HFFc6 (cell line): ENCODE results near the gene LRRN3. TPM values are rescaled to one million over a fixed set of nuclear protein-coding genes. Genes with fewer than 3 reads are reported as not detected.

Source experiments
- DNase-seq: peaks from one replicate; pipeline ENCODE4 v3.0.0-alpha.2; 2018
- H3K27ac Mint-ChIP-seq: 2 replicates; pipeline ENCODE4 v1.8.0; 2020; ENCODE audit warnings: mild to moderate bottlenecking, mixed read lengths
- H3K27me3 Mint-ChIP-seq: 2 replicates; pipeline ENCODE4 v1.8.0; 2021; ENCODE audit warnings: mild to moderate bottlenecking, moderate library complexity, mixed read lengths; ENCODE audit not compliant: insufficient read depth
- H3K36me3 Mint-ChIP-seq: 2 replicates; pipeline ENCODE4 v1.8.0; 2021; ENCODE audit warnings: low read depth, mixed read lengths
- H3K4me1 Mint-ChIP-seq: 2 replicates; pipeline ENCODE4 v1.8.0; 2020; ENCODE audit warnings: low read depth, mixed read lengths
- H3K4me3 Mint-ChIP-seq: 2 replicates; pipeline ENCODE4 v1.8.0; 2020; ENCODE audit warnings: mild to moderate bottlenecking, moderate library complexity, mixed read lengths
- H3K9me3 Mint-ChIP-seq: 2 replicates; pipeline ENCODE4 v1.8.0; 2020; ENCODE audit warnings: mild to moderate bottlenecking, mixed read lengths
- CTCF ChIP-seq: fragments of 200-600 bp; sonication (generic); IDR thresholded peaks from 2 replicates; pipeline ENCODE4 v1.5.0; 2021; ENCODE audit warnings: antibody characterized with exemption, mild to moderate bottlenecking
- total RNA-seq, 6 experiments: library from RNA; stranded (reverse); fragmentation: NEBNext Ultra II Directional; extraction: Animal tissue kit (Norgen Biotek cat#: 25700); gene quantifications; 2 replicates in 1 of 6; 3 replicates in 5 of 6; pipeline ENCODE4 v1.2.3, GENCODE V29; 2021

The LRRN3 gene
- total RNA-seq, 6 experiments from 2014 or later, result 13.7 to 42.0 (median 35.5) TPM

GRCh38 chr7:111104710-111105109 is 13.8 kb downstream of the LRRN3 start:
- no peaks in the 10 kb centered on the region for H3K9me3 Mint-ChIP-seq
- H3K4me3 Mint-ChIP-seq, result no peak overlapping the region
- H3K27me3 Mint-ChIP-seq, result no peaks in the 10 kb centered on the region
- peaks cover 23% of the 10 kb centered on the region for H3K4me1 Mint-ChIP-seq
- no peaks in the 10 kb centered on the region; the same call in 1 of the 2 replicates for H3K36me3 Mint-ChIP-seq
- H3K27ac Mint-ChIP-seq, result no peak overlapping the region
- no peak for TF ChIP-seq CTCF
- DNase-seq, result no peak

- no peaks in the 10 kb centered on the region for H3K27me3 Mint-ChIP-seq
- H3K36me3 Mint-ChIP-seq, result no peaks in the 10 kb centered on the region; the same call in 1 of the 2 replicates
- no peak overlapping the region for H3K27ac Mint-ChIP-seq
- no peak overlapping the region for H3K4me3 Mint-ChIP-seq
- TF ChIP-seq CTCF, result no peak
- no peaks in the 10 kb centered on the region for H3K9me3 Mint-ChIP-seq
- peaks cover 23% of the 10 kb centered on the region for H3K4me1 Mint-ChIP-seq
- no peak for DNase-seq
Observed at GRCh38 chr7:111105269-111105668, 14.3 kb downstream of the LRRN3 start.

- no peak for DNase-seq
- H3K4me1 Mint-ChIP-seq, result peaks cover 35% of the 10 kb centered on the region
- no peak overlapping the region for H3K4me3 Mint-ChIP-seq
Observed at GRCh38 chr7:111107579-111107978, 16.7 kb downstream of the LRRN3 start.

GRCh38 chr7:111108000-111108399 is 17.1 kb downstream of the LRRN3 start:
- DNase-seq, result no peak
- no peaks in the 10 kb centered on the region for H3K9me3 Mint-ChIP-seq
- H3K4me3 Mint-ChIP-seq, result no peak overlapping the region
- peaks cover 39% of the 10 kb centered on the region for H3K4me1 Mint-ChIP-seq
- H3K27ac Mint-ChIP-seq, result no peak overlapping the region
- TF ChIP-seq CTCF, result no peak
- H3K27me3 Mint-ChIP-seq, result no peaks in the 10 kb centered on the region
- peaks cover 4% of the 10 kb centered on the region; the same call in 1 of the 2 replicates for H3K36me3 Mint-ChIP-seq

More at GRCh38 chr7:111107579-111107978, 16.7 kb downstream of the LRRN3 start:
- no peak for TF ChIP-seq CTCF
- no peaks in the 10 kb centered on the region for H3K9me3 Mint-ChIP-seq
- peaks cover 4% of the 10 kb centered on the region; the same call in 1 of the 2 replicates for H3K36me3 Mint-ChIP-seq
- no peaks in the 10 kb centered on the region for H3K27me3 Mint-ChIP-seq
- no peak overlapping the region for H3K27ac Mint-ChIP-seq

GRCh38 chr7:111108496-111108895 is 17.6 kb downstream of the LRRN3 start:
- DNase-seq, result no peak
- Mint-ChIP-seq H3K9me3 (no peaks in the 10 kb centered on the region), H3K4me3 (no peak overlapping the region), H3K27me3 (no peaks in the 10 kb centered on the region), H3K27ac (no peak overlapping the region), H3K36me3 (peaks cover 4% of the 10 kb centered on the region; the same call in 1 of the 2 replicates), H3K4me1 (peaks cover 44% of the 10 kb centered on the region)
- no peak for TF ChIP-seq CTCF

GRCh38 chr7:111112439-111112838 is 21.5 kb downstream of the LRRN3 start:
- Mint-ChIP-seq H3K27ac (peak overlapping the region; percentile 73), H3K4me1 (peaks cover 54% of the 10 kb centered on the region), H3K27me3 (no peaks in the 10 kb centered on the region; the same call in 1 of the 2 replicates), H3K36me3 (peaks cover 4% of the 10 kb centered on the region; the same call in 1 of the 2 replicates), H3K9me3 (no peaks in the 10 kb centered on the region), H3K4me3 (peak overlapping the region; percentile 20)
- DNase-seq, result peak; percentile 24
- no peak for TF ChIP-seq CTCF
